Peyer's patch (tissue), 4 donors: ENCODE results near the gene PLXNA2. TPM values are rescaled to one million over a fixed set of nuclear protein-coding genes. Genes with fewer than 3 reads are reported as not detected.

Source experiments
- DNase-seq, 3 donors: peaks; one replicate each; pipeline ENCODE4 v3.0.0-alpha.2; 2017 to 2019
- H3K27ac ChIP-seq, 4 donors: fragments of 200-600 bp; sonication (generic); one replicate each; pipeline ENCODE4 v1.5.1; 2016 to 2019
- H3K27me3 ChIP-seq, 2 donors: fragments of 200-600 bp; sonication (generic); one replicate each; pipeline ENCODE4 v1.5.1; 2019
- H3K36me3 ChIP-seq, 3 donors: fragments of 200-600 bp; sonication (generic); one replicate each; pipeline ENCODE4 v1.5.1; 2016 to 2019
- H3K4me1 ChIP-seq, 4 donors: fragments of 200-600 bp; sonication (generic); one replicate each; pipeline ENCODE4 v1.5.1; 2016 to 2019
- H3K4me3 ChIP-seq, 4 donors: fragments of 200-600 bp; sonication (generic); 1 replicate in 3 of 4; 2 replicates in 1 of 4; pipeline ENCODE4 v1.5.1; 2016 to 2019; ENCODE audit warnings: mild to moderate bottlenecking in 1 of 4
- H3K9me3 ChIP-seq, 4 donors: fragments of 200-600 bp; sonication (generic); one replicate each; pipeline ENCODE4 v1.5.1; 2016 to 2019; ENCODE audit warnings: mild to moderate bottlenecking in 1 of 4
- CTCF ChIP-seq, 6 experiments: fragments of 450-650 bp in 4 of 6; fragments of 200-600 bp in 2 of 6; sonication (generic) in 1 of 6; IDR thresholded peaks; one replicate each; pipeline ENCODE4 v1.5.1; 2017 to 2019; ENCODE audit warnings: antibody characterized with exemption in 6 of 6, mild to moderate bottlenecking in 3 of 6, moderate library complexity in 1 of 6
- POLR2A ChIP-seq, 2 donors: fragments of 450-650 bp; IDR thresholded peaks; one replicate each; pipeline ENCODE4 v1.5.1; 2017; ENCODE audit warnings: antibody characterized with exemption in 2 of 2, mild to moderate bottlenecking in 2 of 2, moderate library complexity in 2 of 2
- total RNA-seq, 4 donors: library from RNA; depleted of rRNA; stranded (reverse); fragments of >200 nt; gene quantifications; one replicate each; pipeline ENCODE4 v1.1.0, GENCODE V29; 2016

PLXNA2 gene
- total RNA-seq, 4 donors from 2014 or later = 51.5 to 70.2 (median 62.5) TPM

GRCh38 chr1:208117409-208117808 is 126.8 kb downstream of the PLXNA2 start:
- Histone ChIP-seq H3K27ac (no peak overlapping the region), H3K4me3 (no peak overlapping the region), H3K36me3 (no peaks in the 10 kb centered on the region), H3K27me3 (no peaks in the 10 kb centered on the region), H3K9me3 (no peaks in the 10 kb centered on the region), H3K4me1 (peaks cover 0 to 15% (median 0%) of the 10 kb centered on the region in 4 donors)
- DNase-seq = no peak
- TF ChIP-seq CTCF (IDR thresholded peaks at IDR 0.05) = no peak
- TF ChIP-seq POLR2A (IDR thresholded peaks at IDR 0.05) = no peak

- Histone ChIP-seq H3K9me3 (no peaks in the 10 kb centered on the region), H3K36me3 (no peaks in the 10 kb centered on the region), H3K27me3 (no peaks in the 10 kb centered on the region), H3K27ac (no peak overlapping the region), H3K4me3 (no peak overlapping the region), H3K4me1 (peaks cover 0 to 15% (median 0%) of the 10 kb centered on the region in 4 donors)
- TF ChIP-seq POLR2A (IDR thresholded peaks at IDR 0.05) (no peak), CTCF (IDR thresholded peaks at IDR 0.05) (no peak)
- DNase-seq = no peak
Observed at GRCh38 chr1:208115924-208116640, 128.1 kb downstream of the PLXNA2 start.

- DNase-seq = no peak
- TF ChIP-seq POLR2A (IDR thresholded peaks at IDR 0.05) (no peak), CTCF (IDR thresholded peaks at IDR 0.05) (no peak)
- peaks cover 0 to 7% (median 0%) of the 10 kb centered on the region in 4 donors for H3K4me1 ChIP-seq
Observed at GRCh38 chr1:208113011-208113410, 131.2 kb downstream of the PLXNA2 start.

GRCh38 chr1:208112401-208112800 is 131.8 kb downstream of the PLXNA2 start:
- no peak overlapping the region for H3K4me3 ChIP-seq
- H3K36me3 ChIP-seq = no peaks in the 10 kb centered on the region

More at GRCh38 chr1:208113011-208113410, 131.2 kb downstream of the PLXNA2 start:
- no peaks in the 10 kb centered on the region for H3K9me3 ChIP-seq
- H3K4me3 ChIP-seq = no peak overlapping the region
- H3K36me3 ChIP-seq = no peaks in the 10 kb centered on the region
- no peak overlapping the region for H3K27ac ChIP-seq
- H3K27me3 ChIP-seq = no peaks in the 10 kb centered on the region

GRCh38 chr1:208111646-208112190 is 132.5 kb downstream of the PLXNA2 start:
- no peak overlapping the region for H3K4me3 ChIP-seq
- H3K9me3 ChIP-seq = no peaks in the 10 kb centered on the region
- H3K27me3 ChIP-seq = no peaks in the 10 kb centered on the region
- H3K4me1 ChIP-seq = peaks cover 0 to 4% (median 0%) of the 10 kb centered on the region in 4 donors
- no peak for TF ChIP-seq CTCF (IDR thresholded peaks at IDR 0.05)
- TF ChIP-seq POLR2A (IDR thresholded peaks at IDR 0.05) = no peak
- no peaks in the 10 kb centered on the region for H3K36me3 ChIP-seq
- no peak overlapping the region for H3K27ac ChIP-seq
- DNase-seq = no peak

More at GRCh38 chr1:208112401-208112800, 131.8 kb downstream of the PLXNA2 start:
- no peak for DNase-seq
- no peaks in the 10 kb centered on the region for H3K9me3 ChIP-seq
- H3K4me1 ChIP-seq = peaks cover 0 to 7% (median 0%) of the 10 kb centered on the region in 4 donors
- H3K27me3 ChIP-seq = no peaks in the 10 kb centered on the region
- no peak overlapping the region for H3K27ac ChIP-seq
- TF ChIP-seq CTCF (IDR thresholded peaks at IDR 0.05) (no peak), POLR2A (IDR thresholded peaks at IDR 0.05) (no peak)
